ENCODE data around the gene KRTAP5-3.
A peak's percentile ranks its signal among the peaks of the same experiment; 100 is the strongest.

The KRTAP5-3 gene

DNA sequence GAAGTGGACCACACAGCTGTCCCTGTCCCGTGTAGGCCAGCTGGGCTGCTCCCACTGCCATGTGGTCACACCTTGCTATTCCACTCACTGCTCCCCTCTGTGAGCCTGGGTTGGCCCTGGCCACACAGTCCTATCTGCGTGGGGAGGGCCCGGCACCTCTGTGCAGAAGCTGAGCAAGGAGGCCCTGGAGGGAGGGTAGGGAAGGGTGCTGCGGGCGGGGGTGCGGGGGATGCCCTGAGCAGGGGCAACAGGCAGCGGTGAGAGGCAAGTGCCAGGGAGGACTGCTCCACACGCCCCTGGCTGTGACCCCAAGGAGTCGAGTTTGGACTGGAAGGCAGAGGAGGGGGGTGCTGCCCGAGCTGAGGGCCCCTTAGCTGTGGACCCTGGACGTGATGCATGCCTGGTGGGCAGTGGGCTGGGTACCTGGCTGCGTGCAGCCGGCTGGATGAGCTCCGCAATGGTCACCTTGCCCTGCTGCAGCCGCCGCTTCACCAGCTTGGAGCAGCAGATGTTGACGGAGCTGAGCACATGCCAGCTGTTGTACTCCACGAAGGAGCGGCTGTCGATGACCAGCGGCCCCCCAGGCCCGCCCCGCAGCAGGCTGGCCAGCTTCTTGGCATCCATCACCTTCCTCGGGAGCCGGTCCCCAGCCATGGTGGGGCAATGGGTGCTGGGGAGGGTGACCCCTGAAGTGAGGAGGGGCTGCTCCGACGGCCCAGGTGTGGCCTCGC, 42.9 kb downstream of the KRTAP5-3 start:
- no peak for DNase-seq (ENCODE audit: low spot score)

DNA sequence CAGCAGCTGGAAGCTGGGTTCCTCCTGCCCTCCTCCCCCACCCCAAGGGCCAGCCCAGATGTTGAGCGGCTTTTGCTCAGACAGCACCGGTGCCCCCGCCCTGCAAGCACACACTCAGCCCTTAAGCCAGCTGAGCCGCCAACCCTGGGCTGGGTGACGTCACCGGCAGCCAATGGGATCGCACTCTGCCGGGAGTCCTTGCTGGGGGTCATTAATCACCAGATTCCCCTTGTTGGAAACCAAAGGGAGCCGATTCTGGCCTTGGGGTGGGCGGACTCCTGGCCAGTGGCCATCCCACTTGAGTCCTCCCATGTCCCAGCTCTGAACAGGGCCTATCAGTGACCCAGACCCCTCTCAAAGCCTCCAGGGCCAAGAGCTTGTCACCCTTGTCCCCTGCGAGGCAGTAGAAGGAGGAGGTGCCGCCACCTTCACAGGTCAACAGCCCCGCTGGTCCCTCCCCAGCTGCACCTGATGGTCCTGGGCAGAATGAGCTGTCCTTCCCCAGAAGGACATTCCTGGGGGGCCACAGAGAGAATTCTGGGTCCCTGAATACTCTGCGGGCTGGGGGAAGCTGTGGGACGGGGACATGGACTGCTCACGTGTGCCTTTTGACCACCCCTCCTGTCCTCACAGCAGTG, 43.6 kb downstream of the KRTAP5-3 start:
- DNase-seq (ENCODE audit: low spot score) = peak; percentile 94

DNA sequence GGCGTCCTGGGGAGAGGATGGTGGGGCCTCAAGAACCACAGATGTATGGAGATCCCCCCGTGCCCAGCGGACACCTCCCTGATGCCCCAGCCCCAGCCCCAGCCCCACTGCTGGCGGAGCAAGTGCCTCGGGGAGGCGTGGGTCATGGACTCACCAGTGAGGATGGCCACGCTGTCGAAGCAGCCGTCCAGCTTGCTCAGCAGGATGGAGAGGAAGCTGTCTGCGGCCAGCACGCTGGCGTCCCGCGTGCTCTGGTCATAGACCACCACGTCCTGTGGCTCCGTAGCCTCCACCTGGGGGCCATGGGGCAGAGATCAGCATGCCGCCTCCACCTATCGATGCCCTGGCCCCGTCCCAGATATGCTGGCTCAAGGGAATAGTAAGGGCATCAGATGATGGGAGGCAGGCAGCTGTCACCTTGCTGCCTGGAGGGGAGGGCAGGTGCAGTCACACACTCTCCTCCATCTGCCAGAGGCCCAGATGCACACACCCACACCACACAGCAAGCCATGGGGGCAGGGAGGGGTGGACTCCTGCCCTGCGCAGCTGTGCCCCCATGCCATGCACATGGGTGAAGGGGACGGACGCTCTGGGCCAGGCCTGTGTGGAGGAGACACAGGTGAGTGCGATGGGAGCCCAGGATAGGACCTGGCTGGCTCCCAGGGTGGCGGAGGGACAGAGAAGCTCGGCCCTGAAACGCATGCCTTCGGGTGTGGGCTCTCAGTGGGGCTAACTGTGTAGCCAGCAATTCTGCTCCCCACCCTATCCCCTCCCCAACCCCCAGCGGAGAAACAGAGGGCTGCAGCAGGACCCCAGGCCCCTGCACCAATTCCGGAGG, 44.3 kb downstream of the KRTAP5-3 start:
- no peak for DNase-seq (ENCODE audit: low spot score)

DNA sequence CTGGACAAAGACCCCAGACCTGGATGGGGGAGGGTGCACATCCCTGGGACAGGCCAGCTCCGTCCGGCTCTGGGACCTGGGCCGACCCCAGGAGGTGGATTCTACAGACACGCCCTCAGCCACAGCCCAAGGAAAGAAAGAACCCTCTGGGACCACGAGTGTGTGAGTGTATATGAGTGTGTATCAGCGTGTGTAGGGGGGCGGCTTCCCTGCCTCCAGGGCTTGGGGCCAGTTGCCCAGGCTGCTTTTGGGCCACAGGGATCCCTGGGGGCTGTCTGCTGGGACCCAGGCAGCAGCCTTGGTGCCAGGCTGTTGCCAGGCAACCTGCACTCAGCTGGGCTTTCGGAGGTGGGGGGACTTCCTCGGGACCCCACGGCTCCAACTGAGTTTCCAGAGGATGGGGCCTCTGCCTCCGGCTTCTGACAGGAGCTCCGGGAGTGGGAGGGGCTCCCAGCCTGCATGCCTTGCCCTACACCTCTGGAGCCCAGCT, 45.1 kb downstream of the KRTAP5-3 start:
- no peak for DNase-seq (ENCODE audit: low spot score)

DNA sequence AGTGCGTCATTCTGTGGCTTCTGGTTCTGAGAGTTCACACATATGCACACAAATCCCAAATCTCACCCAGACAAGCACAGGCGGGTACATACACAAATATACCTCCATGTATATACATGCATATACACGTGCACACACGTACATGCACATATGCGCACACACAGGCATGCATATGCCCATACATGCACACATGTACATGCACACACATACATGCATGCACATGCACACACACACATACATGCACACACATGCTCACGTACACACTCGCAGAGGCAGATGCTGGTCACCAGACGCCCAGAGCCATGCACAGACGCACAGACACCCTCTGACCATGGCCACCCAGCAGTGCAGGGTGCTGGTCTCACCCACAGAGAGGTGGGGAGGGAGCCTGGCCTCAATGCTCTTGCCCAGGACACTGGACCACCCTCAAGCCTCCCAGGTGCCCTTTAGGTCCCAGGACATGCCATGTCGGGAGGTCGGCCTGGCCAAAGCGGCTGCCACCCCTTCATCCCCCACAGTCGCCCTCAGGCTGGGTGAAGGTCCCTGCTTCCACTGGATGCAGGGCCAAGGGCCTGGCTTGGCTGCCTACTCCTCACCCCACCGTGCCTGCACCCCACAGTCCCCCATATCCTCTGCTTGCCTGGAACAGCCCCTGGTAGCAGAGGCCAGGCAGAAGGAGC, 45.7 kb downstream of the KRTAP5-3 start:
- no peak for DNase-seq (ENCODE audit: low spot score)

DNA sequence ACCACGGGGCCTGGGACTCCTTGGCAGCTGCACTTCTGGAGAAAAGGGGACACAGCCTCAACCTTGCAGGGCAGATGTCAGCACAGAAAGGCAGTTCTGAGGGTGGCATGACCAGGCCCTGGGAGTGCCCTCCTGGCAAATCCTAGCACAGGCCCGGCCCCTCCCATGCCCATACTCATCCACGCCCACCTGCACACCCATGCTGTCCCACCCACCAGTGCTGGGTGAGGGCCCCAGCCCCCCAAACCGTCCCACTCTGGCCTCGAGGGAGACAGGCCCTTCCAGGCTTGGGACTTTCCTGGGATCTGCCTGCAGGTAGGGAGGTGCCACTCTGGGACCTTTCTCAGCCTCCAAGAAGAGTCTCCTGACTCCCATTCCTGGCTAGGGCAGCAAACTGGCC, 46.3 kb downstream of the KRTAP5-3 start:
- no peak for DNase-seq (ENCODE audit: low spot score)

DNA sequence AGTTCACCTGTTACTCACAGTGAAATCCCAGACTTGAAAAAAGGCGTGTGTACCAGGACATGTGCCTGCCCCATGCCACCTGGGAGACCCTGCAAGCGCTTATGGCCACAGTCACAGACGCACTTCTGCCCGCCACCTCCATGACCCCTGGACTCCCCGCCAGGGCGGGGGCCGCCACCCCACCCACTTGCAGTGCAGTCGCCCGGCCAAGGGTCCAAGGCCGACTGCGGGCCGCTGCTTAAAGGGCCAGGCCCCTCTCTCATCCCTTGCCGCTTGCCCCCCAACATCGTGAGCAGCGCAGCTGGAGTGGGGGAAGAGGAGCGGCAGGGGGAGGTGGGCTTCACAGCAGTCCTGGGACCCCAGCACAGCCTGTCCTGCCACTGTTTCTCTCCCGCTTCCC, 47.0 kb downstream of the KRTAP5-3 start:
- DNase-seq (ENCODE audit: low spot score) = no peak

DNA sequence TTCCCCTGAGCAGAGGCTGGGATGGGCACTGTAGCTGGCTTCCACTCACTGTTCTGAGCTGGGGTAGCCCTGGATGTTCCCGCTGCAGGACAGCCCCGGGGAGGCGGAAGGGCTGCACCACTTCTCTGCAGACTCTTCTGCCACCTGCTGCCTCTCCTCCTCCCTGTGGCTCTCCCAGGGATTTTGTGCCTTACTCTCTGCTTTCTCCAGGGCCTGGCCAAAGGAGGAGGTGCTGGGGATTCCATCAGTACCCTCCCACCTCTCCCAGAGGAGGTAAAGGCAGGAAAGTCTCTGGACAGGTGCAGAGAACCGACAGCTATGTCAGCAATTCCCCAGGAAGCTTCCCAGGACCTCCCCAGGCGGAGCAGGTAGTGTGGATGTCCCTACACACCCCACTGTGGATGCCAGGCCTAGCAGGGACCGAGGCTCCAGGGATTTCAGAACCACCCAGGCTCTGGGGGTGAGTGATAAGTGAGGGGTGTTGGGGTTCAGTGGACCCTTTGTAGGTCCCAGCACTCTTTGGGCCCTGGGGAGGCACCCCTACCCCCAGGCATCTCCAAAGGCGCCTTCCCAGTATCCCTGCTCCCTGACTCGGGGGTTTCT, 47.5 kb downstream of the KRTAP5-3 start:
- no peak for DNase-seq (ENCODE audit: low spot score)

DNA sequence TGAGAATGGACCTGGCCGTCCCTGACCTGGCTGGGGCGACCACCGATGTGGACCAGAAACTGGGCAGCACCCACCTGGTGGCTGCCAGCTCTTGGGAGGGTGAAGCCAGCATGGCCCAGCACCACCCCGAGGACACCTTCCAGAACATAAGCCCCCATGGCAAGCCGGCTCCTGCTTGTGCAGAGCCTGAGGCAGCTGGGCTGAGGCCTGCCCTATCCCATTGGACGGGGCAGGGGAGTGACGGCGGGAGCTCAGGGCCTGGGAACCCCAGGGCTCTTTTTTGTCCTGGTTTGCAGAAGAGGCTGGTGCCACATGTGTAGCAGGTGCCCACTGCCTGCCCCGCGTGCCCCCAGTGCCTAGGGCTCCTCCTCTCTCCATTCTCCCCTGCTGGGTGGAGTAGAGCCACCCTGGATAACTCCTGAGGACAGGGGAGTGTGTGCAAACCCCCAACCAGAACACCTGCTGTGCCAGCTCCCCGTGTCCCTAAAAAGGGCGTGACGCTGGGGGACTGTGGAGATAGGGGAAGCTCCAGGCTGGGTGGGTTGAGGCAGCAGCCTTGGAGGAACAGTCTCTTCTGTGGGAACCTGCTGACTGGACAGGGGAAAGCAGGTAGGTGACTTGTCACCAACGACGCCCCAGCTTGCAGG, 48.1 kb downstream of the KRTAP5-3 start:
- no peak for DNase-seq (ENCODE audit: low spot score)

DNA sequence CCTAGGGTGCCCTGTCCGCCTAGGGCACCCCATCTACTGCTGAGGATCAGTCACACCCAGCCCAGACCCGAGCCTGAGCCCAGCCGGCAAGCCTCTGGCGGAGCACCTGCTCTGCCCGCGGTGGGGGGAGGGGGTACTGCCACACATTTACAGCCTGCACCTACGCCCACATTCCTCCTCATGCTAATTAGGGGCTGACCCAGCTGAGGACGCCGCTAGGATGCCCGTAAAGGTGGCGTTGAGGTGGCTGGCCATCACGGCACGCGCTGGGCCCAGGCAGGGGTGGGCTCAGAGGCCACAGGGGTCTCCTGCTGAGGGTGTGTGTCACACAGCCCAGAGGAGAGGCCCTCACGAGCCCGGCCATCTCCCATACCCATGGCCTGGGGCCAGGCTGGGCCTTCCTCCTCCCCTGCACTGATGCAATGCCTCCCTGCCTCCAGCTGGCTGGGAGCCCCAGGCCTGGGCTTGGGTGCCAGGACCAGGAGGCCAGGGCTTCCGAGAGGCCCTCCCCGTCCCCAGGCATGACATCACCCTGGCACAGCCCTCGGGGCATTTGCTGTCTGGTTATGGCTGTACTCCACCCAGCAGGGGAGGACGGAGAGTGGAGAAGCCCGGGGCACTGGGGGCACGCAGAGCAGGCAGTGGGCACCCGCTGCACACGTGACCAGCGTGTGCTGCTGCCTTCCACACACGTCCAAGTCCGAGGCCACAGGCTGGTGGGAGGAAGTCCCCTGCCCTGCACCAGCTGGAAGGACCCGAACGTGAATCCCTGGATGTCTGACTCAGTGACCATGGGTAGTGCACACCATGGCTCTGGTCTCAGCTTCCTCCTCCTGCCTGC, 48.9 kb downstream of the KRTAP5-3 start:
- no peak for DNase-seq (ENCODE audit: low spot score)

DNA sequence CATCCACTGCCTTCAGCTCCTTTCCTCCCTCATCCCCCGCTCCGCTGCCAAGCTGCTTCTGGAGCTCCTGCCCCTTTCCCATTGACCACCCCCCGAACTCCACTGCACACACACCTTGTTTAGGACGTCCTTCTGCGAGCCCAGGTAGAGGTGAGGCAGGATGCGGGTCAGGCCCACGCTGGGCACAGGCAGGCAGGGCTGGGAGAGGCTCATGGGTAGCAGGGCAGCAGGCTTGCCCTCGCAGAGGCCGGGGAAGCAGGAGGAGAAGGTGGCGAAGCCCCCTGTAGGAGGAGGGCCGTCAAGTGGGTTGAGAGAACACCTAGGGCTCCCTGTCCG, 49.5 kb downstream of the KRTAP5-3 start:
- no peak for DNase-seq (ENCODE audit: low spot score)

DNA sequence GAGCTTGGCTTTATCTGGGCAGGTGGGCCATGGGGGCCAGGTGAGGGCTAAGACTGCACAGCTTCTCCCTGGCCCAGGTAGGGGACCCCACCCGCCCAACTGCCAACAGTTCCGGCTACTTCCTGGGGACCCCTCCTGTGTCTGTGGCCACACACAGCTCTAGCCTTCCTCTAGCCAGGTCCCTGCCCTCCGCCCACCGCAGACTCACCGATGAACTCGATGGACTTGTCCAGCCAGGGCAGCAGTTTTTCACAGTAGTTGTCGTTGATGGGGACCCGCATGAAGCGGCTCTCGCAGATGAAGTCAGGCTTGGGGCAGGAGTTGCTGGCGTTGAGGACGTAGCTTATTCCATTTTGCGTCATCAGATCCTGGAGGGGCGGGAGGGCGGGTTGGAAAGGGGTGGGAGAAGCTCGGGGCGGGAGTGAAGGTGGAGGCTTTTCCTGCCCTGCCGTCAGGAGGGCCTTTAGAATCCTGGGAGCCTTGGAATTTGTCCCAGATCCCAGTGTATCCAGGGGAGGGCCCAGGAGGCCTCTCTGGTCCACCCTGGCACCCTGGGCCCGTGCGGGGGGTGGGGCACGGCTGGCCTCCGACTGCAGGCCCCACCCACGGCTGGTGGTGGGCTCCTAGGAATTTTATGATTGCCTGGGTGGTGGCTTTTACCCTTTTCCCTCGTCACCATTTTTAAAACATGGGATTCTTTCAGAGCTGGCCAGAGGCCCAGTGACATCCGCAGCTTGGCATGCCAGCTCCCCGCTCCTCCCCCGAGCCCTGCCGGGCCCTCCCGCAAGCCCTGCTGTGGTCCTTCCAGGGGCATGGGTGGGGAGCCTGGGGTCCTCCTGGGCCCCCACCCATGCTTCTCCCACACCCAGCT, 50.1 kb downstream of the KRTAP5-3 start:
- no peak for DNase-seq (ENCODE audit: low spot score)
